HG03097 (cell line): Measurements from ENCODE around the gene SPATS2L.

Experiments
- ATAC-seq: cut with Tn5 transposase; IDR thresholded peaks from one replicate; pipeline ENCODE4 v1.9.1; 2021; ENCODE audit not compliant: unreplicated experiment, low FRiP score

The SPATS2L gene

GRCh38 chr2:200367155-200367554 lies 60.7 kb downstream of the SPATS2L start:
- no peak for ATAC-seq

GRCh38 chr2:200369886-200370285 lies 63.4 kb downstream of the SPATS2L start:
- no peak for ATAC-seq

GRCh38 chr2:200373231-200373630 lies 66.7 kb downstream of the SPATS2L start:
- ATAC-seq = peak; percentile 40

GRCh38 chr2:200373973-200374416 lies 67.5 kb downstream of the SPATS2L start:
- ATAC-seq = peak; percentile 74

- ATAC-seq = peak; percentile 30
Observed at GRCh38 chr2:200376513-200377354, 70.2 kb downstream of the SPATS2L start.

GRCh38 chr2:200377355-200378336 lies 71.2 kb downstream of the SPATS2L start:
- no peak for ATAC-seq

- no peak for ATAC-seq
Observed at GRCh38 chr2:200378652-200379290, 72.3 kb downstream of the SPATS2L start.

GRCh38 chr2:200379481-200380090 lies 73.1 kb downstream of the SPATS2L start:
- ATAC-seq = no peak

GRCh38 chr2:200380091-200380561 lies 73.6 kb downstream of the SPATS2L start:
- ATAC-seq = no peak

GRCh38 chr2:200380833-200381542 lies 74.5 kb downstream of the SPATS2L start:
- ATAC-seq = no peak

- ATAC-seq = no peak
Observed at GRCh38 chr2:200382874-200383273, 76.4 kb downstream of the SPATS2L start.

GRCh38 chr2:200383380-200384110 lies 77.1 kb downstream of the SPATS2L start:
- ATAC-seq = peak; percentile 65

GRCh38 chr2:200385063-200385635 lies 78.7 kb downstream of the SPATS2L start:
- ATAC-seq = no peak

GRCh38 chr2:200393191-200393590 lies 86.7 kb downstream of the SPATS2L start:
- no peak for ATAC-seq

- ATAC-seq = no peak
Observed at GRCh38 chr2:200394045-200394444, 87.6 kb downstream of the SPATS2L start.

- no peak for ATAC-seq
Observed at GRCh38 chr2:200396781-200397242, 90.3 kb downstream of the SPATS2L start.

GRCh38 chr2:200397785-200398184 lies 91.3 kb downstream of the SPATS2L start:
- ATAC-seq = no peak

- no peak for ATAC-seq
Observed at GRCh38 chr2:200399046-200399445, 92.6 kb downstream of the SPATS2L start.
